HG03521 (cell line): ENCODE results near the gene OSER1.
"Not testable (repeated sequence)": the region's sequence is repeated elsewhere in the genome, so short reads cannot be mapped to it uniquely, and the experiment has no call there.

Source experiments
- ATAC-seq: cut with Tn5 transposase; IDR thresholded peaks from one replicate; pipeline ENCODE4 v1.9.1; 2021; ENCODE audit warnings: mild to moderate bottlenecking, moderate library complexity; ENCODE audit not compliant: unreplicated experiment

OSER1 gene

DNA sequence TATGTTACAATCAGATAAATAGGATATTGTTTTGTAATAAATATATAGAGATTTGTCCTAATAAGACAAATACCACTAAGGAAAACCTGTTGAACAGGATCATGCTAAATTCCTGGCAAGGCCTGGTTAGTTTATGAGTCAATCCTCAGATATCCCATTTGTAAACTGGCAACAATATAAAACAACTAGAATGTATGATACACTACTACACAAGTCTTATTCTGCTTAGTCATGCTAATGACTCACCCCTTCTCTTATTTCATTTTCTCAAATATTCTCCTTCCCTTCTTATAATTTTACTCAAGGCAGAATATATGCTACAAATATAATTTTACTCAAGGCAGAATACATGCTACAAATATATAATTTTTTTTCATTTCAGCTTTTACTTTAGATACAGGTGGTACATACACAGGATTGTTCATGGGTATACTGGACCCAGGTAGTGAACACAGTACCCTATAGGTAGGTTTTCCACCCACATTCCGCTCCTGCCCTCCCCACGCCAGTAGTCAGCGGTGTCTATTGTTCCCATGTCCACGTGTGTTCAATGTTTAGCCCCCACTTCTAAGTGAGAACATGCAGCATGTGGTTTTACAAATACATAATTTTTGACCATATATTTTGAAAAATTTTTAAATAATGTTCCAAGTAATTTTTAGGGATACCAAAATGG lies 6.3 kb downstream of the OSER1 start:
- no peak for ATAC-seq

- ATAC-seq: no peak
Observed at GRCh38 chr20:44203161-44203560, 7.4 kb downstream of the OSER1 start.

GRCh38 chr20:44200983-44201382 lies 9.6 kb downstream of the OSER1 start:
- ATAC-seq: no peak

- ATAC-seq: no peak
Observed at GRCh38 chr20:44200371-44200770, 10.2 kb downstream of the OSER1 start.

DNA sequence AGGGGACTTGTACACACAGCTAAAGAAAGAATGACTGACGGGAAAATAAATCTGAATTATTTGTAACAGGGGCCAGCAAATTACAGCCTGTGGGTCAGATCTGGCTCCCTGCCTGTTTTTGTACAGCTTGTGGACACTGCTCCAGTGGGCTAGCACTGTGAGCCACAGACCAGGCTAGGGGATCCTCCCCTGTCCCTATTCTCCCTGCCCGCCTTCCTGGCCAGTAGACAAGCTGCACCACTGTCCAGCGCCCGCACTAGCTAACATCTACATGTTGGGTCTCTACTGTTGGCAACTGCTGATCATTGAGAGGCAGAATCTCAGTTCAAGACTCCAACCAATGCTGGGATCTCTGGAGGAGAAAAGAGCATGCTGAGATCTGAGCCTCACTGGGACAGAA lies 10.7 kb downstream of the OSER1 start:
- ATAC-seq: no peak

DNA sequence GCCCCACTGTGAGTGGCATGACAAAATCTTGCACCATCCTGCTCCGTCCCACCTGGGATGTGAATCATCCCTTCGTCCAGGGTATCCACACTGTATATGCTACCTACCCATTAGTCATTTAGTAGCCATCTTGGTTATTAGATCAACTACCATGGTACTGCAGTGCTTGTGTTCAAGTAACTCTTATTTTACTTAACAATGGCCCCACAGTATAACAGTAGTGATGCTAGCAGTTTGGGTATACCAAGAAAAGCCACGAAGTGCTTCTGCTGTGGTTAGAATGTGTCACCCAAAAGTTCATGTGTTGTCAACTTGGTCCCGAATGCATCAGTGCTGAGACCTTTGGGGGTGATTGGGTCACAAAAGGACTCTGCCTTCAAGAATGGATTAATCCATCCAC lies 11.7 kb downstream of the OSER1 start:
- ATAC-seq: no peak

DNA sequence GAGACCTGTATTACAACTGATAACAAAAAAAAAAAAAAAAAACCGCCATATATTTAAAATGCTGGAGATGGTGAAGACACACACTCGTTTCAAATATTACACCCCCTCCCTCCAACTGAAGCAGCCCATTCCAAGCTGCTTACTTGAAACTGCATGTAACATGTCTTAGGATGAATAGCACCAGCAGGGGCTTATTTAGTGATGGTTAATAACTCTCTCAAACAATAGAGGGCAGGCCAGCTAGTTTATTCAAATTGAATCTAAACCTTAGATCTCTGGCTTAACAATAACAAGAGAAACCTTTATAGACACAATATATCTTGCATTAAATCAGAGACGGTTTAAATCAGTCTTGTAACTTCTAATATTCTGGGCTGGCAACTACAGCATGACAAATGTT lies 14.3 kb downstream of the OSER1 start:
- no peak for ATAC-seq

DNA sequence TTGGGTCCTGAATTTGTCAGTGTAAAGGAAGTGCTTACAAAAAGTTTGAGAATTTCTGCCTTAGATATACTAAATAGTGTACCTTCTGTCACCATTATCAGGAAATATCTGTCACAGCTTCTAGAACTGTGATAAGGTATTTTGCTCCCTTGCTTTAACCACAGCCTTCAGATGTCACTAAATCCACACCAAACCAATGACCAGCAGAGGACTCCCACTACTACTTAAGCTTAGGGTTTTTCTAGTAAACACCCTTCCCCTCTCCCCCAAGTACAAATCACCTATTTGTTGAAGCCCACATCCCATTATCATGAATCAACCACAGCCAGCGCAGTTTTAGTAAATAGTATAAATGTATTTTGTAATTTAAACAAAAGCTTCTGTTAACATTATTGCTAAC lies 15.0 kb downstream of the OSER1 start:
- ATAC-seq: no peak

- ATAC-seq: no peak
Observed at GRCh38 chr20:44193801-44194200, 16.8 kb downstream of the OSER1 start.

- not testable (repeated sequence) for ATAC-seq
Observed at GRCh38 chr20:44191640-44192039, 18.9 kb downstream of the OSER1 start.

- not testable (repeated sequence) for ATAC-seq
Observed at GRCh38 chr20:44190197-44190852, 20.2 kb downstream of the OSER1 start.

DNA sequence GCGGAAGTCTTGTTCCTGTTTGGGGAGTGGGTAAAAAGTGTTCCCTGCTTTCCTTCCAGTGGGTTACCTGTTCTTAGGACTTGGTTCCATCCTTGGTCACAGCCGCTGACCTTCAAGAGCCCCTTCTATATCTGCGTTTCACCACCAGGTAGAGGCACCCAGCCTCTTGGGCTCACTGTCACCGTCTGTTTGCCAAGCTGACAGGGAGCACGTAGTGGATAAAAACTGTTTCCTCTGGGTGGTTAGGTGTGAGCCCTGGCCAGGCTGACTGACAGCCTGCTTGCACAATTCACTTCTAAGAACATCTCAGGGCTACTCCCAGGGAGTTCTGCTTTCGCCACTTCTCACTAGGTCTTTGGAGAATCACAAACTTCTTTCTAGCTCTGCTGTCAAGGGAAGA lies 21.8 kb downstream of the OSER1 start:
- ATAC-seq: no peak

DNA sequence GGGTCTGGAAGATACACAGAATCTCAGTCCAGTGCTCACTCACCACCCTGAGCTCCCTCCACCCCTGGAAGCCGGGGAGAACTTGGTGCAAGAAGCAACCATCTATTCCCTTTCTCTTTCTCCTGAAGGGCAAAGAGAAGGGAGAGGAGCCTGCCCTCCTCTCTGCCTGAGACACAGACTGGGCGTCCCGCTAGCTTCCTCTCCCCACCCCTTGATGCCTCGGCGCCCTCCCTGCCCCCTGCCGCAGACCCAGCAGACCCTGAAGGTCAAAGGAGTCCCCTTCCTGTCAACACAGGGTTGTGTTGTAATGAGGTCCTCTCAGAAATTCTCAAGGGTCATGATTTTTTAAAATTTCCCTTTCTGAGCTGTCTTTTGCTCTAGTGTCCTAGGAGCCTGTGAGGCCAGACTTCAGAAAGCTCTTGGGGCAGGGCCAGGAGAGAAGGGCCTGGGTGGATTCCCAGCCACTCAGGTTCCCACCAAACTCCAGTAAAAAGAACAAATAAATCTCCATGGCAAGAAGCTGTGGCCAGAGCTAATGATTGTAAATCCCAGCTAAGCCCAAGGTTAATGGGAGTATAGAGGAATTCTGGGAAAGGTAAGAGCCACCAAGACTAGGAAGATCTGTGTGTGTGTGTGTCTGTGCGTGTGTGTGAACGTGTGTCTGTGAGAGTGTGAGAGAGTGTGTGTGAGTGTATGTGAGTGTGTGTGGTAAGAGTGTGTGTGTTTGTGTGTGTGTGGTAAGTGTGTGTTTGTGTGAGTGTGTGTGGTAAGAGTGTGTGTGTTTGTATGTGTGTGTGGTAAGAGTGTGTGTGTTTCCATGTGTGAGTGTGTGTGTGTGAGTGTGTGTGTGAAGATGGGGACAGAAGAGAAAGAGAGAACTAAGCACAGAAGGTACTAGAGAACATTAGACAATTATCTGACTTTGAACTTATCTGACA lies 22.5 kb downstream of the OSER1 start:
- no peak for ATAC-seq

- no peak for ATAC-seq
Observed at GRCh38 chr20:44187054-44187771, 23.4 kb downstream of the OSER1 start, which contains the start of gene JPH2. TSS of gene JPH2 (minus strand) at chr20:44187188. CDS start at chr20:44186705, 483 bp downstream.

DNA sequence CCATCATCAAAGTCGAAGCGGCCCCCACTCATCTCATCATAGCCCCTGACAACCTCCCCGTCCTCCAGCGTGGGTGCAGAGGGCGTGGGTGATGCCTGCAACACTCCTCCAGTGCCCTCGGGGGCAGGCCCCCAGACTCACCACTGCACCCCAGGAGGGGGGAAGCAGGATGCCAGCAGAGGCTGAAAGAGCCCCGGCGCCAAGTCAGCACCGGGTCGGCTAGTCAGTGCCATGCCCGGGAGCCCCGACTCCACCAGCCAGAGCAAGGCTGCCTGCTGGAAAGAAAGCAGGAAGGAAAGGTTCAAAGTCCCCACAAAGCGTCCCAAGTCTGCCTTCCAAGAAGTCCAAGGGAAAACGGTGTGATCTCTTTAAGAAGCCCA lies 23.9 kb downstream of the OSER1 start:
- no peak for ATAC-seq

DNA sequence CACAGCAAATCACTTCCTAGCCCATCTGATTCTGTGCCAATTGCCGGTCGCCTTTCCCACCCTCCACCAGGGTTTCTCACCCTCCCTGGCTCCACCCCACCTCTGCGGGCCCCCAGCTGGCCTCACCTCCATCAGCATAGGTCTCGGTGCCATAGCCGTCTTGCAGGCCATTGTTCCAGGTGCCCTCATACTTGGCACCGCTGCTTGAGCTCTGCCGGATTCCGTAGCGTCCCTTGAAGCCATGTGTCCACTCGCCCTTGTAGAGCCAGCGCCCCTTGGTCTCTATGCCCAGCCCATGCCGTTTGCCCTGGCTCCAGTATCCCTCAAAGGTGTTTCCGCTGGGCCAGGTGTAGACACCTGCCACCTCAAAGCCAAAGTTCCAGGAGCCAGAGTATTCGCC lies 24.4 kb downstream of the OSER1 start:
- no peak for ATAC-seq

- ATAC-seq: no peak
Observed at GRCh38 chr20:44185574-44185973, 25.0 kb downstream of the OSER1 start.

- no peak for ATAC-seq
Observed at GRCh38 chr20:44183282-44183681, 27.3 kb downstream of the OSER1 start.

GRCh38 chr20:44182863-44183262 lies 27.7 kb downstream of the OSER1 start:
- ATAC-seq: no peak

DNA sequence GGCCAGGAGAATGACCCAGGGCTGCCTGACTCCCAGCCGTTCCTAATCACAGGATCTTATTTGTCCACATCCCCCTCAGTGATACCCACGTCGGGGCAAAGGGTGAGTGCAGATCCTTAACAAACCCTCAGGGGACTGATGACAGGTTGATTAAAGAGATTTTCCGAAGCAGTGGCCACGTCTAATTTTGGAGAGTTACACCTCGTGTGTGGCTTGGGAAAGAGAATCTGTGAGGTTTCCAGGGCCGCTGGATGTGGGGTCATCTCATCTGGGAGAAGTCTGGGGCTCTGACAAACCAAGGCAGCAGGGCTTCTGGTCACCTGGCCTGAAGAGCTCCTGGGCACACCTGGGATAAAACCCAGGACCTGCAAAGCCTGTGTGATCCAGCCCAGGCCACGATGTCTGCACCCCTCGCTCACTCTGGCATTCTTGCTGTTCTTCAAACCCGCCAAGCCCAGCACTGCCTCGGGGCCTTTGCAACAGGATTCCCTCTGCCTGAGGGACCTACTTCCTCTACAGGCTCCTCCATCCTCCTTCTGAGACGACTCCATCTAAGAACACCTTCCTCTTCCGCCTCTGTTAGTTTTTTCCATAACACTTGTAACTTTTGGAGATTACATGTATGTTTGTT lies 28.3 kb downstream of the OSER1 start:
- no peak for ATAC-seq

- no peak for ATAC-seq
Observed at GRCh38 chr20:44181611-44182010, 29.0 kb downstream of the OSER1 start.
